SHP77 treated with DMSO at 0.1 percent for 48 hours (cell line): ENCODE measurements around the gene RNF207.
A peak's percentile ranks its signal among the peaks of the same experiment; 100 is the strongest.

ENCODE experiments used
- DNase-seq: peaks from one replicate; lab custom pipeline; 2025; lab: John Stamatoyannopoulos, UW

RNF207 gene, protein sequence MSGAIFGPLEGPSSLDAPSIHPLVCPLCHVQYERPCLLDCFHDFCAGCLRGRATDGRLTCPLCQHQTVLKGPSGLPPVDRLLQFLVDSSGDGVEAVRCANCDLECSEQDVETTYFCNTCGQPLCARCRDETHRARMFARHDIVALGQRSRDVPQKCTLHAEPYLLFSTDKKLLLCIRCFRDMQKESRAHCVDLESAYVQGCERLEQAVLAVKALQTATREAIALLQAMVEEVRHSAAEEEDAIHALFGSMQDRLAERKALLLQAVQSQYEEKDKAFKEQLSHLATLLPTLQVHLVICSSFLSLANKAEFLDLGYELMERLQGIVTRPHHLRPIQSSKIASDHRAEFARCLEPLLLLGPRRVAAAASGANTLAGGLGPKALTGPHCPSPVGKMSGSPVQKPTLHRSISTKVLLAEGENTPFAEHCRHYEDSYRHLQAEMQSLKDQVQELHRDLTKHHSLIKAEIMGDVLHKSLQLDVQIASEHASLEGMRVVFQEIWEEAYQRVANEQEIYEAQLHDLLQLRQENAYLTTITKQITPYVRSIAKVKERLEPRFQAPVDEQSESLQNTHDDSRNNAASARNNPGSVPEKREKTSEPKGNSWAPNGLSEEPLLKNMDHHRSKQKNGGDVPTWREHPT

DNA sequence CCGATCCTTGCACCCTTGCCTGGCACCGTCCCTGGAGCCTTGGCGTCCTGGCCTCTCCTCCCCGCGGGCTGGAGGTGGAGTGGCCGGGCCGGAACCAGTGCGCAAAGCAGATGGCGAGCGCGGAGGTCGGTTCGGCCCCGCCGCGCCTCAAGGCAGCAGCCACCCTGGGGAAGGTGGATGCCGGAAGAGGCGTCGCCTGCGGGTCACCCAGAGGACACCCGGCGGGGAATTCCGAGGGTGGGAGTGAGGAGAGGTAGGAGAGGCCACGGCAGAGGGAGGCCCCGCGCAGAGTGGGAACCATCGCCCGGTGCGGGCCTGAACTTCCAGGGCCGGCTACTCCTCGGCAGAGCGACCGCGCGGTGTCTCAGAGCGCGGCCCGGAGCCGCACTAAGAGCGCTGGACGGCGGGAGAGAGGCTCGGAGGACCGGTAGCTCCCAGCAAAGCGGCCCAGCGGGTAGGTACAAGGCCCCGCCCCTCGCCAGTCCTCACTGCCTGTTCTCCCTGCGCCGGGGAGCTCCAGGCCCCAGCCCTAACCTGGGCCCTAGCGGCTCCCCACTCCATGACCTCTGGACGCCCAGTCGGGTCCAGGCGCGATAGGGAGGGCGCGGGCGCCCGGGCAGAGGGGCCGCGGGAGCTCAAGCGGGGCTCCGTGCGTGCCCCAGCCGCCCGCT is at the start of gene RNF207:
RNF207 (plus strand) TSS at position 271 of the 671 bp plus-strand sequence. CDS start 417 bp downstream, outside the sequence.
- DNase-seq, result no peak

DNA sequence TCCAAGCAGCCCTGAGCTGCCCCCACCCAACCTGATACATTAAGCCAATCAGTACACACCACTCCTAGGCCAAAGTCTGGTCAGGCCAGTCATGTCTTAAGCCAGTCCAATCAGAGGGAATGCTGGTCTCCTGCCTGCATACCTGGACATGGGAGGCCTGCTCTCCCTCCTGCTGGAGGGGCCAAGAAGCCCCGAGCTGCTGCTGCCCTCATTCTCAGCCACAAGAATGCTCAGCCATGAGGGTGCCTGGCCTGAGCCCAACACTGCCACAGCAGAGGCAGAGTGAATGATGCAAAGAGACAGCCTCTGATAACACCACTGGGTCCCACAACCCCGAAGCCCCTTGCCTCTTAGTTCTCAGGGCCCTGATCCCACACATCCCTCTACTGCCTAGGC is 48.8 kb upstream of the RNF207 start:
- no peak for DNase-seq

DNA sequence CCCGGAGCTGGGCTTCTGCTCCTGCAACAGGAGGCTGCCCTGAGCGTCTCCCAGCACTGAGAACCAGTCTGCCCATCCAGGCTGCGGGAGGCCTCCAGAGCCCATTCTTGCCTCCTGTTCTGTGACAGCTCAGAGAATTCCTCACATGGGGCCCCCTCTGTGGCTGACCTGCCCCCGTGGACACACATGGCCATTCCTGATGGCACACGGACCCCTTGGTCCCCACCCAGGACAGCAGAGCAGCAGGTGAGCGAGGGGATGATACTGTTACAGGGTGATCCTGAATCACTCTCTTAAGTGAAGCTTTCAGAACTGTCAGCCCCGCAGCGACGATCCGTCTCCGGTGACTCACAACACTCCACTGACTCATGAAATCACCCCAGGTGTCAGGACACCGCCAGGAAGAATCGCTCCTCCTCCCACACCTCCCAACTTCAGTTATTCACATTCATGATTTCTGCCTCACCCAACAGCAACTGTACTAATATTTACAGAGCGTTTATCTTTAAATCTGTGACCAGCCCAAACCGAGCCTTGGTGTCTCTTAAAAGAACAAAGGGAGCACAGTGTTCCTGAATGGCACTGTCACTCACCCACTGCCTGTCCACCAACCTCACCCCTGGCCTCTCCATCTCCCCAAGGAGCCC is 48.3 kb upstream of the RNF207 start:
- DNase-seq, result peak; percentile 60

DNA sequence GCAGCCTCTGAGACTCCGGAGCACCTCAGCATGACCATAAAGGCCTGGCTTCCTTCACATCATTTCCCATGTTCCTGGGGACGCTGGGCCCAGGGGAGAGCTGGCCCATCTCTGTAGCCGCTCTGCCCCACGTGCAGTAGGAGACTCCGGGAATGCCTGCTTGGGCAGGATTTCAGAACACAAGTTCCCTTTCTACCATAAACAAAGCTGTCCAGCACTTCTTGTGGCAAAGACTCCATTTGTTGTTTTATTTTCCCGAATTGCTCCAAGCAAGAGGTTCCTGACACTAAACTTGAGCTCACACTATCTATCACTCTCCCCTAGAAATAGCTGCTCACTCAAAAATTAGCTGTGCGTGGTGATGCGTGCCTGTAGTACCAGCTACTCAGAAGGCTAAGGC is 47.7 kb upstream of the RNF207 start:
- DNase-seq, result no peak

DNA sequence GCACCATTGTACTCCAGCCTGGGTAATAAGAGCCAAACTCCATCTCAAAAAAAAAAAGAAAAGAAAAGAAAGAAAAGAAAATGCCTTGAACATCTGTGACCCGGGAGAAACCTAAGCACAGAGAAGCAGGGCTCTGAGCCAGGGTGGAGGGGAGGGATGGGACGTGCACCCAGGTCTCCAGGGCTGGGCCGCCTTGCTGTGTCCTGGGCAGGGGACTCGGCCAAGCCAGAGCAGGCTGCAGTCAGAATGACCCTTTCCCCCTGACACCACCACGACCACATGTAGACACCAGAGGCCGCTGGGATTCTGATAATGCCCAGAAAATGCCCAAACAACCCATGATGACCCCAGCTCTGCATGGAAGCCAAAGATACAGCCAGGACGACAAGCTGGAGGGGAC is 43.6 kb upstream of the RNF207 start:
- DNase-seq, result no peak

DNA sequence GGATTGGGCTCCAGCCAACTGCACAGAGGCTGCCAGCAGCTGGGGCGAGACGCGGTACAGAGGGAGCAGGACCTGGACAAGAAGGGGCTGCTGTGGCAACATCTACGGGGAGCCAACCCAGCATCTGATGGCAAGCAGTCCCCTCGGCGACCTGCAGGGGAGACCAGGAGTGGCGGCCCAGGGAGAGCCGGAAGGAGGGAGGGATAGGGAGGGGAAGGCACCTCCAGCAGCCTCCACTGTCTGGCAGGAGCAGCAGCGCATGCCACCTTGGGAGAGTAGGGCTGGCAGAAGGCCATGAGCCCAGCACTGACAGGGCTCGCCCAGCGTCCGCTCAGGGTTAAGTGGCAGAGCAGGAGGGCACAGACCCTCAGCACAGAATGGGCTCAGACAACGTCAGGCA is 43.1 kb upstream of the RNF207 start:
- peak; percentile 52 for DNase-seq

DNA sequence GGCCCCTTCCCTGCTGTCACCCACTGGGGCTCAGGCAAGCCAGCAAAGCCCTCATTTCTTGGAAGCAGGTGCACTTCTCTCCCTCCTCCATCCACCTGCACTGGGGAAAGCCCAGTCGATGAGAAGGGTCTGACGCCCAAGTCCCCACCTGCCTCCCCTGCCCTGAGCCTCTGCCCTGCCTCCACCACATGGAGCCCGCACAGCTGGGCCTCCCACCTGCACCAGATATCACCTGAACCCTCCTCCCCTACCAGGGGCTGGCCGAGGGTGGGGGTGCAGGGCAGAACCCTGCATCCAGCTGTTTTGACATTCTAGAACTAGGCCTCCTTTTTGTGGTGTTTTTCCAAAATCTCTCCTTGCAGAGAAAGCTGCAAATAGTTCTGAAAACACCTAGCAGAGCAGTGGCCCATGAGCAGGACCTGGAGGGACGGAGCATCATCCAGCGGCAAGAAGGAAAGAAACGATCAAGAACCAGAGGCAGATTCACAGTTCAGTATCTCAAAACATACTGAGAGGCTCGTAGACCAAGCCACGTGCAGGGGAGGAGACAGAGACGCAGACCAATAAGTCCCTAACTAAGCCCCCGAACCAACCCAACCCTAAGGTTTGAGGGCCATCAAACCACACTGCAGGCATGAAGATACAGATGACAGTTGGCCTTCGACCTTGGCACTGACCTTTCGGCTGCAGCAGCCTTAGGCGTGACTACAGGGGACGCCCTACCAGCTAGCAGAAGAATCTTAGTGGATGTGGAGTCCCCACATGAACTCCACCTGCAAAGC is 42.5 kb upstream of the RNF207 start:
- no peak for DNase-seq

DNA sequence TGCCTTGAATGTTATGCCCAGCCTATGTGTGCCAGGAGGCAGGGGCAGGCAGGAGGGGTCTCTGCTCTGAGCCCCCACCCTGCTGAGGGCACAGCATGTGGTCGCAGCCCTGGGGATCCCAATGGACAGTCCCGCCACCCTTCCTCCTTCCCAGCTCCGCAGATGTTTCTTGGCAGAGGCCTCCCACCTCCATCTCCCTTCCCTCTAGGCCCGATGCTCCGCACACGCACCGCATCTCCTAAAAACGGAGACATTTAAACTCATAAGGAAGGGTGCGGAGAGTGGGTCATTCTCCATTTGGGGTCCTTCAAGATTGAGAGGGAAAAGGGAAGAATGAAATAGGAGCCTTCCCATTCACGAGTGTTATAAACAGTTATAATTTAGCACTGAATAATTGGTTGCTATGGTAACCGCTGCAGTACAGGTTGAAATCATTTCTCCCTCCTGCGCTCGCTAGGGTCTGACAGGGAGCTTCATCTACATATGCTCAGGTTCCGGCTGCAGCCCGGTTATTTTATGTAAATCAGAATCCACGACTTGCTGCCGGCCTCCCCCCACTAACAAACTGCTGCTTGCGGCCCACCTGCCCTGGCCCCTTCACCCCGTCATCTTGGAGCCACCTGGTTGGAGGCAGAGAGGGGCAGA is 41.8 kb upstream of the RNF207 start:
- DNase-seq, result no peak

DNA sequence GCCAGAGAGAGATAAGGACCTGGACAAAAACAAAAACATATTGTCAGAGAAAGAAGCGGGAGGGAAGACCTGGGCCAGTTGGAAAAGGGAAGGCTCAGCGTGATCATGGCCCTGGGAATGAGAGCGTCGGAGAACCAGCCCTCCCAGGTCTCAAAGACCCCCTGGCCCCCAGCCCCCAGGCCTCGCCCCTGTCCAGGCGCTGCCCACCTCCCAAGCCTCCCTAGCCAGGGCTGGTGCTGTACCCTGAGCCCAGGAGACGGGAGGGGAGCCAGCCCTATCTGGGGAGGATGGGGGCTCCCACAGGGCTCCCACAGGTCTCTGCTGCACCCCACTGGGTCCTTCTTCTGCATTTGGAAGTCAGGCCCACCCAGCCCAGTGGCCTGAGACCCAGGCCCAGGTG is 40.9 kb upstream of the RNF207 start:
- no peak for DNase-seq

DNA sequence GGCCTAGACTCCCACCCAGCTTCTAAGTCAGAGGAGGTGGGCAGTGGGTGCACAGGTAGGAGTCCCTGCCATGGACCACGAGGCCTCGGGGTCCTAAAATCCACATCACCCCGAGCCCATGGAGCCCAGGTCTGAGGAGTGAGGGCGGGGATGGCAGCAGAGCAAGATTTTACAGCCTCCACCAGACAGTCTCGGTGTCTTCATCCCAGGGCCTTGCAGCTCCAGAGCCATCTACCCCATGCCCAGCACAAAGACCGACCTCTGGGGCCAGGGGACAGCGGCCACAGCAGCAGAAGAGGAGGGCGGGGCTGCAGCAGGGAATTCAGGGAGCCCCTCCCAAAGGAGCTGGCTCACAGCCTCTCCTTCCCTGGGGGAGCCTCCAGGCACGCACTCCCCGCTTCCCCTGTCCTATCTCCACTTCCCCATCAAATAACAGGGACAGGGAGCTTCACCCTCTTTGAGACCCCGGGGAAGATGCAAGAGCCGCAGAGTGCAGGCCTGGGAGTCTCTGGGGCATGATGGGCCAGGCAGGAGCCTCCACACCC is 40.4 kb upstream of the RNF207 start:
- no peak for DNase-seq

DNA sequence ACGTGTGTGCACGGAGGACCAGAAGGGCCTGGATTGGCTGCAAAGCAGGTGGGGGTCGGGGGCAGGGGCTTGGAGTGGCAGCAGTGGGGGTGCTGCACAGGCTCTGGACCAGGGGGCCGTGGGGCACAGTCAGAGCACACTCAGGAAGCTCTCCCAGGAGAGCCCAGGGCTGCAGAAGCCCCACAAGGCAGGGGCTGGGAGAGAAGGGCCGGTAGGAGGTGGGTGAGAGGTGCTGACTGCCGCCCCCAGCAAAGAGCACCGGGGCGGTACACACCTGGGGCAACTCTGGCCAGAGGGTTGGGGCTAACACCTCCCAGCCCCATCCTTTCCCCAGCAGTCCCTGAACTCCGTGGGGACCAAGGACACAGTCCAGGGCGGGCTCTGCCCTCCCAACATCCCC is 39.7 kb upstream of the RNF207 start:
- no peak for DNase-seq

DNA sequence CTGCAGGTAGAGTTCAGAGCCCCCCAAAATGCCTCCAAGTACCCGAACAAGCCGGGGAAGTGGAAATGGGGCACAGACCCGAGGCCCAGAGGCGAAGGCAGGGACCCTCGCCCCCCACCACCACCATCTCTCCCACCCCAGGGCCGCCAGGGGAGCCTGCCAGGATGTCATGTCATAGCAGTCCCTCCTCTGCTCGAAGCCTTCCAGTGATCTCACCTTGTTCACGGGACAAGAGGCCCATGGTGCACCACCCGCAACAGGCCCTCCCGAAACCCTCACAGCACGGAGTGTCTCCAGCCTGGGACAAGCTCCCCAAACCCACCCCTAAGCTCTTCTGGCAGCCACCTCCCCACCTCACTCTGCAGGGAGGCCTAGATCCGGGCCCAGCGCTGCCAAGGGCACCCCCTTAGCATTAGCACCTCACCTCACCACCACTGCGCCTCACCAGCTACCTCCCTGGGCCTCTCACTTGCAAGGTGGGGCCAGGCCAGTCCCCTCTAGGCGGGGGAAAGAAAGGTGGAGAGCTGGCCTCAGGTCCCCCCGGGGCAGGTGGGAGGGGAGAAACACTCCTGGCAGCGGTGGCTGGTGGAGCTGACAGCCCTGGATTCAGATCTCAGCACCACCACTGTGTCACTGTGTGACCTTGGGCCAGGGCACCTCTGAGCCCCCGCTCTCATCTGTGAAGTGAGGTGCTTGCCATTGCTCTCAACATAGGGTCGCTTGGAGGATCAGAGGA is 39.1 kb upstream of the RNF207 start:
- no peak for DNase-seq

DNA sequence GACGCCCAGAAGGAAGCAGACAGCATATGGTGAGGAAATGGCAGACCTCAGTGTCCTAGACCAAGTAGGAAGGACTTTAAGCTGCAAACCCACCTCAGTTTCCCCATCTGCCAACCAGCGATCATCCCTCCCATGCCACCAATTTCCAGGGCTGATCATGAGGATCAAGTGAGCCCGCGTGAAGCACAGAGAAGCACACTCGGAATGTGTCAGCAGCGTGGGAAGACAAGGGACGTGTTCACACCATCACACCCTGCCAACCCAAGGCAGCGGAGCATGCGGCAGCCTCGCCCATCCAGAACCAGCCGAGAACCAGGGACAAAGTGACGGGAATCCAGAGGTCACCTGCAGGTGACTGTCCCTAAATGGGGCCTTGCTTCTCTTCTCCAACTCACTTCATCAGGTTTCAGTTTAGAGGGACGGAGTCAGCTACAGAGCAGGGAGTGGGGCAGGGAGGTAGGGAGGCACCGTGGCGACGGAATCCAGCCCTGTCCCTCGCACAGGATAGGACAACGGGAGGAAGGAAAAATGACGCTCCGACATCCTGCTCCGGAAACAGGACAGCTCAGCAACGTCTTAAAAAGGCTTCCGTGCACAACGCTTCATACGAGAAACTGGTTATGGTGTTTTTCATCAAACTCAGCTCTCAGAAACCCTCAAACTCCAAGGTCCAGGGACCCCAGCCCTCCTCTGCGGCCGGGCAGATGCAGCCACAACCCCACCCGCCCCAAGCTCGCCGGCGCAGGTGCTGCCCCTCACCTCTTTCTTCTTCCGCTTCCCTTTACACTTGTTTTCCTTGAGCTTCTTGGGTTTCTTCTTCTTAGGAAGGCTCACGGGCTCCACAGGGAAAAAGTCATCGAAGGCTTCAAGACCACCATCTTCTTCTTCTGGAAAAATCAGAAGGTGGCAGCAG is 38.3 kb upstream of the RNF207 start:
- DNase-seq, result no peak

DNA sequence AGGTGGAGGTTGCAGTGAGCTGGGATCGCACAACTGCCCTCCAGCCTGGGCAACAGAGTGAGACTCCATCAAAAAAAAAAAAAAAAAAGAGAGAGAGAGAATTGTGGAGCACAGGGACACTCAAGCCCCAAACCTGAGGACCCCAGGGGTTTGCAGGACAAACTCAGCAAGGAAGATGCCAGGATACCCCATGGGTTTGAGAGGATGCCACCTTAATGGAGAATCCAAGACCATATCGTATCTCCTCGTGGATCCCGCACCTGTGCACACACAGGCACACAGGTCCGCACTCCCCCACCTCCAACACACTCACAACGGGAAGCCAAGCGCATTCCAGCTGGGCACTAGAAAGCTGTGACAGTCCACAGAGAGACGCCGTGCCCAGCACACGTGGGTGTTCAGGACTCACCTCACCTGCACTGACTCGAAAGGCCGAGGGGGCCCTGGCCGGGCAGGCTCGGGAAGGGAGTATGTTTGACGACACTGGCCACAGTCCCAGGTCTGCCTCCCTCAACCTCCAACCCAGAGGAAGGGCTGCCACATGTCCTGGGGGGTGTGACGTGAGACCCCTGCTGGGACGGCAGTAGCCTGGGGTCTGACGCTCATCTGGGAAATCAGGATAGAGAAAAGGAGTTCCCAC is 36.9 kb upstream of the RNF207 start:
- DNase-seq, result no peak

DNA sequence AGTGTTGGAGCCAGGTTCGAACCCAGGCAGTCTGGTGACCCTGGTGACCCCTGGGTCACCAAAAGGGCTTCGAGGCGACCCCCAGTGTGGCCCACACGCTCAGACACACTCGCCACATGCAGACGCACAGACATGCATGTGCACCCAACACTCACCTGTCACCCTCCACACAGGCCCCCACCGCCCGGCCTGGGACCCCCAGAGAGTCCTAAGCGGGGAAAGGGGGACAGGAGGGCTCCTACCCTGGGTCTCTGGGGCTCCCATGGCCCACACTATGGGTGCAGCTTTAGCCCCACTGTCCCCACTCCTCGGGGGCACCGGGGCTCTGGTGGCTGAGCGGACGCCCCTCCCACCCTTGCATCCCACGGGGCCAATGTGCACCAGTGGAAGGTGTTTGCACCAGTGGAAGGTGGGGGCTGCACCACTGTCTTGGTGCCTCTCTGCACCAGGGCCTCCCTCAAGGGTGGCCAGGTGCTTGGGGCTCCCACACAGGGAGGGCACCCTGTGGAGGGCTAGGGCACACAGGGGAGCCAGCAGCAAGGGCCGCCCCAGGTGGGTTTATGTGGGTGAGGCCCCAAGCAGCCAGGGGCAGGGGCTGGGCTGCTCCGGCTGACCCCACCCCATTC is 35.7 kb upstream of the RNF207 start:
- DNase-seq, result no peak

DNA sequence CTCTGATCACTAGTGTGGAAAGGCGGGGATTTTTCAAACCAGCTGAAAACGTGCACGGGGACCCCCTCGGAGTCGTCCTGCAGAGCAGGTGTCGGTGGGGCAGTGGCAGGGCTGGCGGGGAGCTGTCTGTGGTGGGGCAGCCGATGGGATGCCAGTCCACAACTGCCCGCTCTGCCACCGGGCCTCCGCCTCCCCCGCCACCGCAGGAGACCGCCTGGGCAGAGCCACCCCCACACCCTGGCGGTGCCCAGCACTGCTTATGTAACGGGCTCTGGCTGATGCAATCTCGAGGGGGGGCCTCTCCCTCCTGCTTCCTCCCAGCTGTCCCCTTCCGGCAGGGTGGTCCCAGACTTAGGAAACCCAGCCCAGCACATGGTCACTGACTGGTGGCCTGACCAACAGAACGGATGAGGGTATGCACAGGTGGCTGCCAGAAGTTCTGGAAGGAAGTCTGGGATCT is 35.1 kb upstream of the RNF207 start:
- no peak for DNase-seq

DNA sequence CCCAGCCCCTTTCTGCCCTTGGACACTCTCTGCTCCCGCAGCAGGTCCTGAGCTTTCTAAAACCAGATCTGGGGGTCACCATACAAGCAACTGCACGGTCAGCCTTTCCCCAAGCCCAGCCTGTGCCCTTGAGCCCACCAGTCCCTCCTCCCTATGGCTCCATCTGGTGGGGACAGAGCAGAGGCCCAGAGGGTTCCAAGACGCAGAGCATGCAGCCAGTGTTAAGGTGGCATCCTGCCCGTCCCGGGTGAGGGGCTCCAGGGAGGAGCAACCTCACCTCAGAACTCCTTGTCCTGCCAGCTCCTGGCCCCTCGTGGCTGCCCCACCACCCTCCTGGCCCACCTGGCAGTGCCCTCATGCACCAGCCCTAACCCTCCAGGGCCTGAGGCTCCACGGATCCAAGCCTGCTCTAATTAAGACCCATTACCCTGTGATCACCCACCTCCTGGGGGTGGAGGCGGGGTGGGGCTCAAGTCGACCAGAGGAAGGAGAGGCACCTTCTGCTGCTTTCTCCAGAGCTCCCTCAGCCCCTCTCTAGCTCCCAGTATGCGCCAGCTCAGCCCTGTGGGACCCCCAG is 34.3 kb upstream of the RNF207 start:
- peak; percentile 56 for DNase-seq

DNA sequence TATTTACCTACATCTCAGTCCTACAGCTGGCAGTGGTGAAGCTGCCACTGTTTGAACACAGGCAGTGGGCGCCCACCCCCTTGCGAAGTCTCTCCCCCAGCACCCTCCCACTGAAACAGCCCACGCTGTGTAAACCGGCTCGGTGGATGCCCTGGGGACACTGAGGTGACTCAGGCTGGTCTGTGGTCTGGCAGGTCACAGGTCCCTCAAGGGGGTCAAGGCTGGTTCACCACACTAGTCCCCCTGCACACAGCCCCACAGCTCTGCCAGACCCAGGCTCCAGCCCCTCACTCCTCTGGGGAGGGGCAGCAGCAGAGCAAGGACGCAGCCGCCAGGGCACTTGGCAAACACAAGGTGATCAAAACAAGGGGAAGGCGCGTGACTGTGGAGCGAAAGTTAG is 33.4 kb upstream of the RNF207 start:
- no peak for DNase-seq
